B cell (primary cell): Measurements from ENCODE around the gene OR6A2. TPM values are rescaled to one million over a fixed set of nuclear protein-coding genes. Genes with fewer than 3 reads are reported as not detected.

Source experiments
- ATAC-seq: fragments of 200-7000 bp; cut with Tn5 transposase; one replicate; pipeline ENCODE4 v1.10.0; 2021; ENCODE audit warnings: low read depth, mild to moderate bottlenecking, moderate number of reproducible peaks, moderate library complexity
- CTCF ChIA-PET: fragments of 350-600 bp; sonication (Branson Sonifier 250); formaldehyde crosslinking; loops from one replicate; lab custom pipeline; 2021; ENCODE audit warnings: antibody characterized with exemption, inconsistent platforms; lab: Charles Lee
- POLR2A ChIA-PET: fragments of 350-600 bp; sonication (Branson Sonifier 250); formaldehyde crosslinking; loops from one replicate; lab custom pipeline; 2021; ENCODE audit warnings: antibody characterized with exemption; lab: Charles Lee
- DNase-seq: peaks from one replicate; pipeline ENCODE4 v3.0.0; 2013
- H2AFZ ChIP-seq: 2 replicates; pipeline ENCODE4 v1.6.1; 2012; ENCODE audit warnings: mild to moderate bottlenecking, low read depth, low read length; ENCODE audit not compliant: insufficient read depth, poor library complexity, severe bottlenecking
- H3K27ac ChIP-seq, 2 donors: 1 replicate in 1 of 2; 2 replicates in 1 of 2; pipeline ENCODE4 v1.5.1; 2012 to 2013; ENCODE audit warnings: low read length in 2 of 2, mild to moderate bottlenecking in 2 of 2, moderate library complexity in 1 of 2
- H3K27me3 ChIP-seq, 4 experiments: fragments of 200-600 bp in 1 of 4; sonication (generic) in 1 of 4; replicated peaks in 1 of 4; 1 replicate in 2 of 4; 2 replicates in 2 of 4; pipeline versions ENCODE4 v1.6.1 to v1.7.0; 2013 to 2016; ENCODE audit warnings: low read length in 3 of 4, mild to moderate bottlenecking in 2 of 4, mixed read lengths in 1 of 4, moderate library complexity in 1 of 4; ENCODE audit not compliant: insufficient read depth in 4 of 4, control insufficient read depth in 3 of 4; ENCODE audit errors: control extremely low read depth in 1 of 4
- H3K36me3 ChIP-seq, 2 experiments: replicated peaks in 1 of 2; 1 replicate in 1 of 2; 2 replicates in 1 of 2; pipeline versions ENCODE4 v1.6.1 to v1.7.1; 2013; ENCODE audit warnings: low read length in 1 of 2; ENCODE audit not compliant: insufficient read depth in 2 of 2, control insufficient read depth in 1 of 2; ENCODE audit errors: control extremely low read depth in 1 of 2, extremely low read depth in 1 of 2
- H3K4me1 ChIP-seq, 2 donors: fragments of 200-600 bp in 1 of 2; sonication (generic) in 1 of 2; 1 replicate in 1 of 2; 2 replicates in 1 of 2; pipeline versions ENCODE4 v1.5.1 to v1.6.1; 2013 to 2017; ENCODE audit warnings: low read length in 2 of 2; ENCODE audit not compliant: control insufficient read depth in 2 of 2, insufficient read depth in 2 of 2
- H3K4me2 ChIP-seq: replicated peaks from 2 replicates; pipeline ENCODE3; 2012; ENCODE audit warnings: mild to moderate bottlenecking, low read depth, low read length; ENCODE audit not compliant: poor library complexity, severe bottlenecking
- H3K4me3 ChIP-seq, 5 experiments: fragments of 200-600 bp in 1 of 5; sonication (generic) in 1 of 5; 1 replicate in 3 of 5; 2 replicates in 2 of 5; pipeline versions ENCODE4 v1.5.1 to v1.7.0; 2011 to 2016; ENCODE audit warnings: low read length in 4 of 5, mild to moderate bottlenecking in 4 of 5, low read depth in 2 of 5, control low read depth in 1 of 5, moderate library complexity in 1 of 5; ENCODE audit not compliant: insufficient read depth in 1 of 5; ENCODE audit errors: control extremely low read depth in 1 of 5, extremely low read depth in 1 of 5
- H3K79me2 ChIP-seq: fragments of 200-600 bp; sonication (generic); one replicate; pipeline ENCODE4 v1.6.0; 2016; ENCODE audit warnings: low read length; ENCODE audit not compliant: control insufficient read depth, insufficient read depth
- H3K9ac ChIP-seq: fragments of 200-600 bp; sonication (generic); 2 replicates; pipeline ENCODE4 v1.6.1; 2017; ENCODE audit warnings: mild to moderate bottlenecking, low read length, moderate library complexity
- H3K9me3 ChIP-seq, 3 donors: one replicate each; pipeline versions ENCODE4 v1.6.1 to v1.7.1; 2013; ENCODE audit warnings: low read length in 2 of 3; ENCODE audit not compliant: control insufficient read depth in 2 of 3, insufficient read depth in 1 of 3; ENCODE audit errors: control extremely low read depth in 1 of 3
- H4K20me1 ChIP-seq: 2 replicates; pipeline ENCODE4 v1.6.0; 2012; ENCODE audit warnings: mild to moderate bottlenecking, low read length; ENCODE audit not compliant: insufficient read depth, control insufficient read depth, poor library complexity, severe bottlenecking
- H3K27ac Mint-ChIP-seq: one replicate; pipeline ENCODE4 v1.8.0; 2021; ENCODE audit warnings: mixed read lengths
- H3K27me3 Mint-ChIP-seq: one replicate; pipeline ENCODE4 v1.8.0; 2021; ENCODE audit warnings: mixed read lengths
- H3K4me1 Mint-ChIP-seq: one replicate; pipeline ENCODE4 v1.8.0; 2021; ENCODE audit warnings: mixed read lengths
- H3K4me3 Mint-ChIP-seq: one replicate; pipeline ENCODE4 v1.8.0; 2021; ENCODE audit warnings: mixed read lengths
- H3K9me3 Mint-ChIP-seq: one replicate; pipeline ENCODE4 v1.8.0; 2022; ENCODE audit warnings: mixed read lengths; ENCODE audit not compliant: insufficient read depth
- CTCF ChIP-seq: fragments of 200-600 bp; IDR thresholded peaks from one replicate; pipeline ENCODE4 v1.8.0; 2022; ENCODE audit warnings: antibody characterized with exemption, mild to moderate bottlenecking
- EZH2 ChIP-seq: IDR thresholded peaks from 2 replicates; pipeline ENCODE4 v1.6.1; 2012; ENCODE audit warnings: borderline replicate concordance, low read depth, mild to moderate bottlenecking, moderate library complexity, low read length; ENCODE audit not compliant: insufficient read depth, poor library complexity, severe bottlenecking
- WGBS: methylation state at CpG from one replicate; pipeline ENCODE4 v1.1.5; 2013; ENCODE audit warnings: missing lambda C conversion rate; ENCODE audit not compliant: insufficient coverage; 5-methylcytosine and 5-hydroxymethylcytosine counted together
- intact Hi-C: fragments of 100-400 bp; cut with micrococcal nuclease; formaldehyde crosslinking; loops from one replicate; pipeline ENCODE4 v1.10.0; 2022
- polyA plus RNA-seq: library from polyadenylated mRNA; depleted of rRNA; stranded (reverse); fragments of >200 nt; gene quantifications from 2 replicates; pipeline ENCODE4 v1.2.3, GENCODE V29; 2012
- total RNA-seq, 2 donors: library from RNA; stranded (reverse); fragments of 120-200 nt in 1 of 2; gene quantifications; 1 replicate in 1 of 2; 2 replicates in 1 of 2; pipeline versions ENCODE4 v1.2.3 to v1.2.4, GENCODE V29; 2013 to 2022

OR6A2 gene
- total and polyA plus RNA-seq, 2 donors (not counting 1 experiment from before 2014, with no cell fraction given), result 0.12 TPM; not detected in 1

GRCh38 chr11:6747097-6747668 lies 52.3 kb downstream of the OR6A2 start:
- H3K27me3 Mint-ChIP-seq, result no peaks in the 10 kb centered on the region
- Histone ChIP-seq H3K79me2 (peaks cover 56% of the 10 kb centered on the region), H3K4me1 (peaks cover 43 to 51% of the 10 kb centered on the region in 2 donors), H3K27ac (peak overlapping the region; percentile 83 to 95), H3K4me3 (peak overlapping the region in 2 of 5 experiments; percentile 85 to 95), H3K9ac (peak overlapping the region; percentile 90), H3K4me2 (peak overlapping the region; percentile 86), H4K20me1 (peaks cover 1% of the 10 kb centered on the region), H2AFZ (peak overlapping the region; percentile 95), H3K9me3 (no peaks in the 10 kb centered on the region), H3K36me3 (no peaks in the 10 kb centered on the region), H3K27me3 (no peaks in the 10 kb centered on the region)
- H3K4me1 Mint-ChIP-seq, result peaks cover 18% of the 10 kb centered on the region
- ChIA-PET POLR2A (interaction anchor here (0.6 to 1.7 kb wide), 3 partner anchors 8 to 143 kb away, joined by 3 to 9 read pairs (median 5); no protein-coding TSS in a partner anchor), CTCF (interaction anchor here (0.7 to 18.2 kb wide), 14 partner anchors 5 to 749 kb away, joined by 3 to 760 read pairs (median 4); partner anchors contain the start of genes ARFIP2, MRPL17, OR2AG2 and TIMM10B)
- ATAC-seq (no peak), DNase-seq (peak; percentile 30)
- no peak overlapping the region for H3K4me3 Mint-ChIP-seq
- no peaks in the 10 kb centered on the region for H3K9me3 Mint-ChIP-seq
- no peak for TF ChIP-seq EZH2
- intact Hi-C loops, result loop anchor here (2.0 kb wide), 1 partner anchor 144 kb away; the partner anchor contains the start of genes ILK and RRP8
- 17% methylated on average over 1 of the region's 3 CpGs for WGBS
- H3K27ac Mint-ChIP-seq, result no peak overlapping the region

- ATAC-seq, result no peak
- no peaks in the 10 kb centered on the region for H3K9me3 ChIP-seq
- DNase-seq, result no peak
- no peak for TF ChIP-seq CTCF
- no peak for TF ChIP-seq EZH2
- H3K4me2 ChIP-seq, result peak overlapping the region; percentile 86
- peak overlapping the region; percentile 54 to 95 (median 80) for H3K4me3 ChIP-seq
- H3K4me1 Mint-ChIP-seq, result peaks cover 24% of the 10 kb centered on the region
- peaks cover 62% of the 10 kb centered on the region for H3K79me2 ChIP-seq
- WGBS, result 0% methylated on average over 1 of the region's 1 CpG
- peaks cover 48 to 56% of the 10 kb centered on the region in 2 donors for H3K4me1 ChIP-seq
- peak overlapping the region; percentile 95 for H2AFZ ChIP-seq
- H3K4me3 Mint-ChIP-seq, result no peak overlapping the region
- CTCF ChIA-PET, result interaction anchor here (0.7 to 18.2 kb wide), 14 partner anchors 6 to 750 kb away, joined by 3 to 760 read pairs (median 4); partner anchors contain the start of genes ARFIP2, MRPL17, OR2AG2 and TIMM10B
- peaks cover 0 to 2% of the 10 kb centered on the region in 2 experiments for H3K36me3 ChIP-seq
- intact Hi-C loops, result loop anchor here (1.0 to 2.0 kb wide), 2 partner anchors 11 to 144 kb away; partner anchors contain the start of genes ILK and RRP8
- peak overlapping the region; percentile 90 for H3K9ac ChIP-seq
- H3K27ac Mint-ChIP-seq, result no peak overlapping the region
- H3K27ac ChIP-seq, result peak overlapping the region; percentile 83 to 95
- H4K20me1 ChIP-seq, result peaks cover 5% of the 10 kb centered on the region
- H3K27me3 ChIP-seq, result no peaks in the 10 kb centered on the region
- POLR2A ChIA-PET, result interaction anchor here (0.6 to 1.7 kb wide), 4 partner anchors 8 to 142 kb away, joined by 3 to 9 read pairs (median 4); partner anchors contain the start of gene MRPL17
- H3K27me3 Mint-ChIP-seq, result no peaks in the 10 kb centered on the region
- H3K9me3 Mint-ChIP-seq, result no peaks in the 10 kb centered on the region
Measured at GRCh38 chr11:6746626-6747025, 52.9 kb downstream of the OR6A2 start.
